Kidney epithelial cell (primary cell): ENCODE data around the gene FREM2. TPM values are rescaled to one million over a fixed set of nuclear protein-coding genes. Genes with fewer than 3 reads are reported as not detected.

ENCODE experiments used
- DNase-seq: peaks from one replicate; pipeline ENCODE4 v3.0.0-alpha.2; 2010; ENCODE audit warnings: low read depth
- H3K27me3 ChIP-seq: 2 replicates; pipeline ENCODE4 v1.6.0; 2011; ENCODE audit warnings: low read length; ENCODE audit not compliant: control insufficient read depth, insufficient read depth
- H3K36me3 ChIP-seq: 2 replicates; pipeline ENCODE4 v1.5.1; 2011; ENCODE audit warnings: low read length; ENCODE audit not compliant: control insufficient read depth, insufficient read depth
- H3K4me3 ChIP-seq: 2 replicates; pipeline ENCODE4 v1.5.1; 2011; ENCODE audit warnings: low read depth, mild to moderate bottlenecking, control low read depth, low read length
- CTCF ChIP-seq: IDR thresholded peaks from 2 replicates; pipeline ENCODE4 v1.5.1; 2011; ENCODE audit warnings: mild to moderate bottlenecking, moderate library complexity, low read length, control low read depth, inconsistent platforms; ENCODE audit not compliant: insufficient read depth, poor library complexity, severe bottlenecking
- total RNA-seq: library from RNA; depleted of rRNA; stranded (reverse); fragments of >200 nt; gene quantifications from 2 replicates; pipeline ENCODE4 v1.2.3, GENCODE V29; 2015

Gene FREM2
- total RNA-seq, 1 donor from 2014 or later = 1.0 TPM

GRCh38 chr13:38680912-38681311, 6.0 kb upstream of the FREM2 start:
- Histone ChIP-seq H3K4me3 (no peak overlapping the region), H3K27me3 (no peaks in the 10 kb centered on the region), H3K36me3 (no peaks in the 10 kb centered on the region)
- TF ChIP-seq CTCF = no peak
- DNase-seq = no peak

DNA sequence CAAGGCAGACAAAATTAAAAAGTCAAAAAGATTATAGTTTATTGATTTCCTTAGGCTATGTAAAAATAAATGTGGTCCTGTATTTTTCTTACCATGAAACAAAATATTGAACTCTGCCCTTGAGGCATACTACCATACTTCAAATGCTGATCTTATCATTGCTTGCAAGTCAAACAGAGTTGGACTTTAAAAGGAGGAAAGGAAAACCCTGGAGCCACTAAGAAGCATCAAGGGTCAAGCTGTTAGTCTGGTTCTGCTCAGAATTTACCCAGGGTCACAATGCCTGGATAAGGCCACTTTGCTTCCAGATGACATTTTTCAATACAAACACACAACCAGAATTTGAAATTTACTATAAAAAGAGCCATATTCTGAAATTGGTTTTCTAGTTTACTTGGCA, 2.2 kb upstream of the FREM2 start:
- Histone ChIP-seq H3K27me3 (peaks cover 6% of the 10 kb centered on the region), H3K36me3 (no peaks in the 10 kb centered on the region), H3K4me3 (no peak overlapping the region)
- no peak for DNase-seq
- no peak for TF ChIP-seq CTCF

DNA sequence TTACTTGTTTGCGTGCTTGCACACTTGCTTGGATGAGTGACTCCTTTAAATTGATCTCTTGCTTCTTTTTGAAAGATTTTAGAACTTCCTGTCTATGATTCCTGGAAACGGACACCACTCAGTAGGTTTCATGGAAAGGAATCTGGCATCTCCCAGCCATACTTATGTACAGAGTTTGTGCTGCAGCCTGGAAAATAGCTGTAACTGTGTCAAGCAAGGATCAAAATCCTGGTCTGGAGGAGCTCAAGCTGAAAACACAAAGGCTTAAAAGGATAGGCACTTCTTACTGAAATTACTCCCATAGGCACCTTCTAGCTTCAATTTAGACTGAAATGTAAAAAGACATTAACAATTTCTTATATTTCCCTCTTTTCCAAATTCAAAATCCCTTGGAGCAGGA, 1.4 kb upstream of the FREM2 start:
- TF ChIP-seq CTCF = no peak
- peaks cover 6% of the 10 kb centered on the region for H3K27me3 ChIP-seq
- no peak overlapping the region for H3K4me3 ChIP-seq
- no peaks in the 10 kb centered on the region for H3K36me3 ChIP-seq
- DNase-seq = no peak

DNA sequence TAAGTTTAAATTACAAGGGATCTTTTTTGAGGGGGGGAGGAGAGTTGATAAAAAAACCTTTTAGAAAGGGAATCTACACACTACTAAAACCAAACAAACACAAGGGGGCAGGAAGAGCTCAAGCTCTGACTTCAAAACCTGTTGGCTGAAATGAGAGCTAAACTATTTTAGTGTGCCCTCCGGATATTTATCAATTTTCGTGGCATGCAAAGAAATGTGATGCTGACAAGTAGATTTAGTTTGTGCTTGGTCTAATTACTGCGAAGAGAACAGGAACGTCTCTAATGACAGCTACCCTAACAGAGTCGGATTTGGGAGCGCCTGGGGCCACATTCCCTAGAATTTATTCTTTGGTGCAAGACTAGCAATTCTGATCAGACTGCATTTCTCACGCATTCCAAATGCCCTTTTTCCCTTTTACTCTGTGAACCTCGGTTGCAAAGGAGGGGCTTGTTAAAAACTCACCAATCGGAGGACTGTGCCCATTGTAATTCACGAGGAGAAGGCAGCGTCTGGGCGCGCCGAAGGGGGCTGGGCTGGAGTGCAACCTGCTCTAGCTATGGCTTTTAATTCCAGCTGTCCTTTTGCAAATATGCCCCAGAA, 802 bp upstream of the FREM2 start:
- H3K36me3 ChIP-seq = no peaks in the 10 kb centered on the region
- peak; percentile 54 for TF ChIP-seq CTCF
- peak overlapping the region; percentile 53 for H3K4me3 ChIP-seq
- DNase-seq = no peak
- peaks cover 6% of the 10 kb centered on the region for H3K27me3 ChIP-seq

- Histone ChIP-seq H3K4me3 (peak overlapping the region; percentile 53), H3K27me3 (peaks cover 6% of the 10 kb centered on the region), H3K36me3 (no peaks in the 10 kb centered on the region)
- DNase-seq = no peak
- TF ChIP-seq CTCF = no peak
These were observed 661 bp downstream of the FREM2 start for GRCh38 chr13:38687246-38688229.
